ENCODE measurements around the gene NSDHL.

NSDHL gene

DNA sequence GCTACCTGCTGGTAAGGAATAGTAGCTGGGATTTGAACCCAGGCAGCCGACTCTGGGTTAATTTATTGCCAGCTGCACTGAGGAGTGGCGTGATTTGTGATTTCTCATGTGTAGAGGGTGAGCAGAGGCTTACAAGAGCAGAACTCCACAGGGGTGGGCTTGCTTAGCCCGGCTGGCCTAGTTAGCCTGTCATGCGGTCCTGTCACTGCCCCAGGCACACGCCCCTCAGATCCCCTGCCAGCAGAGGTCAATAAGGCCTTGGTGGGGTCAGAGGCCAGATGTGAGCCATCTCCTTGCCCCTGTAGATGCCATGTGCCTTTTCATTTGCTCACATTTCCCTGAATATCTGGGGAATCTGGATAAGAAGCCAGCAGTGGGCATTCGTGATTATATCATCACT lies 13.4 kb downstream of the NSDHL start:
- DNase-seq (ENCODE audit: low spot score), result no peak

- DNase-seq (ENCODE audit: low spot score), result no peak
These were observed 14.9 kb downstream of the NSDHL start for GRCh38 chrX:152845618-152846240.

DNA sequence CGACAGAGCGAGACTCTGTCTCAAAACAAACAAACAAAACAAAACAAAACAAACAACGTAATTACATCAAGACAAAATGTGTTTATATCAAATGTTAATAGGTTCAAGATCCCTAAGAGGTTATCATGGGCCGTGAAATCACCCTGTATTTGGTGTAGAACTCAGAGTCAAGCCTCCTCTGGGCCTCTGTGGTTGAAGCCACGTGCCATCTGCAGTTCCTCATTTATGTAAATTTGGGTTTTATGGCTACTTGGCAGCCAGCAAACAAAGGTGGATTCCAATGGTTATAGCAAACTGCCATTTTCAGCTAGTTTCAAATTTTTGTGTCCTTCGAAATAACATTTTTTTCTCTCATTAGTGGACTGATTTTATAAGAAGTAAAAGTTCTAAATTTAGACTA lies 16.4 kb downstream of the NSDHL start:
- DNase-seq (ENCODE audit: low spot score), result no peak

- DNase-seq (ENCODE audit: low spot score), result no peak
These were observed 19.6 kb downstream of the NSDHL start for GRCh38 chrX:152850465-152850864.

DNA sequence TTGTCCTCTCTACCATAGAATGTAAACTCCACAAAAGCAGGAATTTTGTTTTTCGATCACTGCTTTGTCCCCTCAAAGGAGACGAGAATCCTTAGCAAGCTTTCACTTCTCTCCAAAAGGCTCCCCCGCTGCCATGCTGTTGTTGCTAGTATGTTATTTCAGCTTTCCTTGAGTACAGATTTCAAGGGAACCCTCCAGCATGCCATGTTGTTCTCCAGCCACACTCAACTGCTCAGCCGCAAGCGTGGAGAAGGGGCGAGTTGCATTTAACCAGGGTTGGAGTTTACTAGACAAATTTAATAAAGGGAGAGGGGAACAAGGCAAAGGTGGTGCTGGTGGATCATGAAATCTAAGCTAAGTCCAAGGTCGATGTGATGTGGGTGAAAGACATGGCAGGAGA lies 23.1 kb downstream of the NSDHL start:
- no peak for DNase-seq (ENCODE audit: low spot score)

DNA sequence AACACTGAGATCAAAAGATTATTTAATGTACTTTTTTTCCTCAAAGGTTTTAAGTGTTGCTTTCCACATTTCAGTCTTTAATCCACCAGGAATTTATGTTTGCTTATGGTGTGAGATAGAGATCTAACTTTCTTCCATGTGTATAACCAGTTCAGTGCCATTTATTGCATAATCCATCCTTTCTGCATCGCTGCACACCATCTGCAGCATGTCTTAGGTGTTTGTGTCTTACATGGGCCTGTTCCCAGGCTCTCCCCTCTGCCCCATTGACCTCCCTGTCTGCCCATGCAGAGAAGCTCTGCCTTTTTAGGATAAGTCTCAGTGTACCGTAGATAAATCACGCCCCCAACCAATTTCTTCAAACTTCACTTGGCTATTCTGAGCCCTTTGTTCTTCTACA lies 30.3 kb downstream of the NSDHL start:
- DNase-seq (ENCODE audit: low spot score), result peak; percentile 26

- no peak for DNase-seq (ENCODE audit: low spot score)
These were observed 31.0 kb downstream of the NSDHL start for GRCh38 chrX:152861826-152862225.

DNA sequence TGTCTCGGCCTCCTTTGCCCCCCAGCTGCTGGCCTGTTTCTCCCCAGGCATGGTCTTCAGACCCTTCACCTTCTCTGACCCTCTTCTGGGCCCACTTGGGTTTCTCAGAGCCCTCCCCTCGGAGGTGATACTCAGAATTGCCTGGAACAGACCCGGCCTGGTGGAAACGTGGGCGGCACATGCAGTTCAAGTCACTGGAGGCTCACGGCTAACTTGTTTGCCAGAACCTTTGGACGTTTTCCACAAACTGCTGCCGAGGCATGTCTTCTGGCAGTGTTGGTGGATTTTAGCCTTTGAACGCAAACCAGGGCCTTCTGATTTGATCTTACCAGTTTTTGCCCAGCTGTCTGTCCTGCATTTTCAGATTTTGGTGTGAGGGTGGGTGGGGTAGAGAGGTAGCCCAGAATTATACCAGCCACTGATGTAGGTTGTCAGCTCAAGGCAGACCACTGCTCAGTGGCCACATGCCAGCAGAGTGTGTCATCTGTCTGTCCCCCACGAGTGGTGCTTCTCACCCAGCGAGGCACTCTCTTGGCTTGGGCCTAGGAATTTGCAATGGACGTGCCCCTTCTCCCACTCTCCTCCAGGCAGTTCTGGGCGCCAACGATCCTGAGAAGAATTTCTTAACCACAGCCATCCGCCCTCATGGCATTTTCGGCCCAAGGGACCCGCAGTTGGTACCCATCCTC lies 34.5 kb downstream of the NSDHL start:
- DNase-seq (ENCODE audit: low spot score), result no peak

- DNase-seq (ENCODE audit: low spot score), result no peak
These were observed 35.5 kb downstream of the NSDHL start for GRCh38 chrX:152866386-152866785.

GRCh38 chrX:152869972-152870371 lies 39.1 kb downstream of the NSDHL start:
- no peak for DNase-seq (ENCODE audit: low spot score)

- no peak for DNase-seq (ENCODE audit: low spot score)
These were observed 40.4 kb downstream of the NSDHL start for GRCh38 chrX:152871260-152871659.

DNA sequence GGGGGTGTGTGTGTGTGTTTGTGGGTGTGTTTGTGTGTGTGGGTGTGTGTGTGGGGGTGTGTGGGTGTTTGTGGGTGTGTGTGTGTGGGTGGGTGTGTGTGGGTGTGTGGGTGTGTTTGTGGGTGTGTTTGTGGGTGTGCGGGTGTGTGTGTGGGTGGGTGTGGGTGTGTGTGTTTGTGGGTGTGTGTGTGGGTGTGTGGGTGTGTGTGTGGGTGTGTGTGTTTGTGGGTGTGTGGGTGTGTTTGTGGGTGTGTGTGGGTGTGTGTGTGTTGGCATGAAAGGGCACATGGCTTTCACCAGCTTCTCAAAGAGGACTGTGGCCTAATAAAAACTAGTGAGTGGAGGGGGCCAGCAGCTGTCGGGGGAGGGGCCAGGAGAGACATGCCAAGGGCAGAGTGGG lies 41.7 kb downstream of the NSDHL start:
- DNase-seq (ENCODE audit: low spot score), result no peak

- no peak for DNase-seq (ENCODE audit: low spot score)
These were observed 42.5 kb downstream of the NSDHL start for GRCh38 chrX:152873361-152873760.

DNA sequence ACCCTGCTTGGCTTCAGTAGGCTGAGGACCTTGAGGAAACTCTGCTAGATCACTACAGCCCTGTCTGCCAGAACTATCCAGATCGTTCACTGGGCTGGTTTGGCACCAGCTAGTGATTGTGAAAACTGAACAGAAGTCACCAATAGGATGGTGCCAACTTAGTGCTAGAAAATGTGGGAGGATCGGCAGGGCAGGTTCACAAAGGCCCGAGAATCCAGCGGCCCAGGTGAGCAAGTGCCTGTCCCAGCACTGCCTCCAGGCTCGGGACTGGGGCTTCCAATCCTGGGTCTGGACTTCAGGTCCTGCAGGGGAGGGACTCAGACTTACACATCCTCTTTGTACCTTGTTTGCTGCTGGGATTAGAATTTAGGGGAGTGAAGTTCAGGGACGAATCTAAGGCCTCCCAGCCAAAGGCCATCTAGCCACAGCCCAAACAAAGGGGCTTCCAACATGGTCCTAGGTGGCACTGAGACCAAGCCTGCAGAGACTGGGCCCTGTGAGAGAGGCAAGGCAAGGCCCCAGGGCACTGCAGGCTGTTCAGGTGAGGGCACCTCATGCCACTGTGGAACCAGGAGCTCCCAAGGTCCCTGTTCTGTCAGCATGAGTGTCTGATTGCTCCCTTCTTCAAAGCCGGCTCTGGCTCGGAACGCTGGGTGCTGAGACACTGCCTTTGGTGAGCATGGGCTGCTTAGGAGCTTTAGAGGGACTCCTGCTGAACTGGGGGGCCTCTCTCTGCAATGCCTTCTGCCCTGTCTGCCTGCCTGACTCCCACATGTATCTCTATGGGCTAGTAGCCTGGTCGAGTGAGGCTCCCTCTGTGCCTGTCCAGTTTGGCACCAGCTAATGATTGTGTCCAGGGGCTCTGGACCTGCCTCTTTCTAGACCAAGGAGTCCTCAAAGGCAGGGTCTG lies 46.3 kb downstream of the NSDHL start:
- no peak for DNase-seq (ENCODE audit: low spot score)

DNA sequence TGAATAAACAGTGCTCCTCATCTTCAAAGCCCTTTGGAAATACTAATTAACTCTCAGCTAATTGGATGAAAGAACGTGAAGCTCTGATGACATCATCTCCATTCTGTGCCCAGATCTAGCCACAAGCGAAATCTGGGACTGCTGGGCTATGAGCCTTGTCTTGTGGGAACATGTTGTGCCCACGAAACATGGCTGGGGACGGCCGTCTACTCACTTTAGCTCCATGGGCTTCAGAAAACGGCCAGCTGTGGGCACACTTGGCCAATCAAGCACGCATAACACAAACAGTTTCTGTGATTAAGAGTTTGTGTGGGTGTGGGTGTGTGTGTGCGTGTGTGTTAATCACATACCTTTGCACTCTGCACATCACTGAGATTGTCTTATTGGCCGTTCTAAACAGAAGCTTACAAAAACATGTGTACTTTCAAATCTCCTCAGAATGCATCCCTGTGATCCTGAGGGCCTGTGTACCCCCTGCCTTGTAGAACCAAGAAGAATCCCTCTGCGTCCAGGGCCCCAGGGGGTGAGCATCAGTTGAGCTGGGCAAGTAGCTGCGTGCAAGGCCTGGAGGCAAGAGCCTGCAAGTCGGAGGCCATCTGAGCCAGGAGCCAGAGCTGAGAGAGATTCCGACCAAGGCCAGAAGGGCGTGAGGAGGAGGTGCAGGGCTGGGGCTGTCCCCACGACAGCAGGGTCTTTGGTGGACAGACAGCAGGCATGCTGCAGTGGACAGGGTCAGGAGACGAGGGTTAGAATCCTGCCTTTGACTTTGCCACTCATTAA lies 48.3 kb downstream of the NSDHL start:
- peak; percentile 87 for DNase-seq (ENCODE audit: low spot score)

DNA sequence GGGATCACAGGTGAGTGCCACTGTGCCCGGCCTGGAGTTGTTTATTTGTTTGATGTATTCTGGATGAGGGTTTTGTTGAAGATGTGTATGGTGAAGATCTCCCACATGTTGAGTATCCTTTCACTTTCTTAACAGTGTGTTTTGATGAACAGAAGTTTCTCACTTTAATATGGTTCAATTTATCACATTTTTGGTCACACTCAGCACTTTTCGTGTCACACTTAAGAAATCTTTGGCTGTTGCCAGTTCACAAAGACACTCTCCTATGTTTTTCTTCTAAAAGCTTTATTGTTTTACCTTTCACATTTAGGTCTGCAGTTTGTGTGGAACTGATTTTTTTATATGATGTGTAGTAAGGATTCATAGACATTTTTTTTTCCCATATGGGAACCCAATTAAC lies 50.4 kb downstream of the NSDHL start:
- DNase-seq (ENCODE audit: low spot score), result no peak

GRCh38 chrX:152884171-152884570 lies 53.3 kb downstream of the NSDHL start:
- DNase-seq (ENCODE audit: low spot score), result no peak

DNA sequence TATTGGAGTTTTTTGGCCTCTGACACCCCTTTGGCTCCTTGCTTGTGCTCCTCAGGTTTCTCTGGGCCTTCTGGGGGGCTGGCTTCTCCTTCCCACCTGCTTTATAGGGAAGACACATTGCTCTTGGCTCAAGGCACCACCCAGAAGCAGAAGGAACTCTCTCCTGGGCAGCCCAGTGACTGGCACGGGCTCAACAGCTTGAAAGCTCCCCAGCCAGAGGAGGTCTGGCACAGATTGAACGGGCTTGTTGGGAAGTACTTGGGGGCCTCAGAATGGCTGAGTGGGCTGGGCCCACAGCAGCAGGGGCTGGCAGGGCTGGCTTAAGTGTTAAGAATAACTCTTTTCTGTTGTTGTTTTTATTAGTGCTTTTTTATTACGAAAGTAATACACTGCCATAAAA lies 55.9 kb downstream of the NSDHL start:
- DNase-seq (ENCODE audit: low spot score), result no peak

DNA sequence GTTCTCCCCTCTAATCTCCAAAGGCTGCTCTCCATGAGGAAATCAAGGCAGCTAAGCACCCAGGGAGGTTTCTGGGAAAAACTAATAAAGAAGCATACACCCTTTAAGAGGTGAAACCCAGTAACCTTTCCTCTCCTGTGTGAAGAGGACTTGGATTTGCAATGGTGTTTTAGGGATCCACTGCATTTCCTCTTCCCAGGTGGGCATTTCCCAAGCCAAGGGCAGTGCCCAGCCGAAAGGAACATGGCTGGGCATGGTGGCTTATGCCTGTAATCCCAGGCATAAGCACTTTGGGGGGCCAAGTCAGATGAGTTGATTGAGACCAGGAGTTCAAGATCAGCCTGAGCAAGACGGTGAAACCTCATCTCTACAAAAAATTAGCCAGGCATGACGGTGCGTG lies 61.6 kb downstream of the NSDHL start:
- DNase-seq (ENCODE audit: low spot score), result no peak

- no peak for DNase-seq (ENCODE audit: low spot score)
These were observed 62.4 kb downstream of the NSDHL start for GRCh38 chrX:152892999-152893891.

DNA sequence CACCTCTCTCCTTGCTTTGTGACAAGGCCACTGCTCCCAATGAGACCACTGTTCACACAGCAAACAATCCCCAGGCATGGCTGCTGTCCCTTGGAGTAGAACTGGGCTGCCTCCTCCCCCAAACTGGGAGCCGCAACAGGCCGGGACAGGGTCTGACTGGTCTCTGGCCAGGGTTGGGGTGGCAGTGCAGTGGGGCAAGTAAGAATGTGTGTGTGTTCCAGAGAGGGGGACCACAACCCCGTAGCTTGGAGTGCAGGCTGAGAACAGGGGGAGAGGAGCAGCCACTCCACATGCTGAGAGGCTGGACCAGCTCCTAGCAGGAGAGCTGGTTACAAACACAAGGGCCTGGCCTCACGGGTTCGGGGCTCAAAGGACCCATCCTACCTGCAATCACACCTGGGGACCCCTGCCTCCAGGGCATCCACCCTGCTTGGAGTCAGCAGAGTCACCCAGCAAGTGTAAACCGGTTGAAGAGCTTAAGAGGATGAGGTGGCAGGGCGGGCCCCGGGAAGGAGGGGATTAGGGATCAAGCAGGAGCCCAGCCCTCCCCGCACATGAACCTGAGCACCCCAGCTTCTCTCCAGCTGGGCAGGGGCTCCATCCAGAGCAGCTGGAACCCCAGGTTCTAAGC lies 63.2 kb downstream of the NSDHL start:
- DNase-seq (ENCODE audit: low spot score), result no peak
